ENCODE results near the gene ANKRD13D.

The ANKRD13D gene

DNA sequence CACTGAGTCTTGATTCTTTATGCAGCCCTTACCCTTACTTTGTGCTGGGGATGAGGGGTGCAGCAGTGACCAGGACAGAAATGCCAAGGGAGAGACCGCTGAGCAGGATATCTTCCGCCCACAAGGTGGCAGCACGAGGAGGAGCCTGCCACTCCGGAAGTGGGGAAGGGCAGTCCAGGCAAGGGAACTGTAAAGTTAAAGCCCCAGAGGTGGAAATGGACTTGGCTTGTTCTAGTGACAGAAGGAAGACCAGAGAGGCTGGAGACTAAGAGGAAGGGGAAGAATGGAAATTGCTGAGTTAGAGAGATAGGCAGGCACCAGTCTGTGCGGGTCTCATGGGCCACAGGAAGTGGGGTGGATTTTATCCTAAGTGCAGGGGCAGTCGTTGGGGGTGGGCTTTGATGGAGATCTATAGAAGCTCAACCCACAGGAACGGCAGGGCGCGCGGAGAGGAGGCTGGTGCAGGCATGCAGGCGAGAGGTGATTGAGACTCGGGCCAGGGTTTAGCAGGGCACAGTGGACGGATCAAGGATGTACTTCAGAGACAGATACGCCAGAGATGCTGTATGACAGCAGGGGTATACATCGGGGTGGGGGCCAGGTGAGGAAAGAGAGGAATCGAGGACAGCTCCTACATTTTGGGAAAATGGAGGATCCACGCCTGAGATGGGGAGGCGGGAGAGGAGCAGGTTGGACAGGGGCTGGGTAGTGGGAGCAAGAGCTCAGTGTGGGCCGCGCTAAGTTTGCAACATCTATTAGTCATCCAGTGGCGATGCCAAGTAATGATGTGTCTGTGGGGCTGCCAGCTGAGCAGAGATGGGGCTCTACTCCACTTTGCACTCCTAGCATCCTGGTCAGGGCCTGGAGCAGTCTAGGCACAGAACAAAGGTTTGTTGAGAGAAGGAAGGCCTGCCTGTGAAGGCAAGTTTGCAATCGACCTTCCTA lies 26.1 kb upstream of the ANKRD13D start:
- DNase-seq: peak; percentile 68

DNA sequence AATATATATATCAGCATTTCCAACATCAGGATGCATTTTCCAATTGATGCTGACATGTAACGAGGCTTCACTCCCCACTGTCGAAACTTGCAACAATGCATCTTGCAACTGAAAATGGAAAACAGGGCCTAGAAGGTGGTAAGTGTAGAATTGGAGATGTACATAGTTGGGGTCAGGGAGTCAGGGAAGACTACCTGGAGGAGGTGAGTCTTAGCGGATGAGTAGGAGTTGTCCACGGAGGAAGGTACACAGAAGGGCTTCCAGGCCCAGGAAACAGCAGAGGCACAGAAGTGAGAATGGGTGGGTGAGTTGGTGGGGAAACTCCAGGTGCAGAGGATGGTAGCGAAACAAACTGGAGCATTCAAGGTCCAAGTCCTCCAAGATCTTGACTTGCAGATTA lies 24.8 kb upstream of the ANKRD13D start:
- DNase-seq: no peak

DNA sequence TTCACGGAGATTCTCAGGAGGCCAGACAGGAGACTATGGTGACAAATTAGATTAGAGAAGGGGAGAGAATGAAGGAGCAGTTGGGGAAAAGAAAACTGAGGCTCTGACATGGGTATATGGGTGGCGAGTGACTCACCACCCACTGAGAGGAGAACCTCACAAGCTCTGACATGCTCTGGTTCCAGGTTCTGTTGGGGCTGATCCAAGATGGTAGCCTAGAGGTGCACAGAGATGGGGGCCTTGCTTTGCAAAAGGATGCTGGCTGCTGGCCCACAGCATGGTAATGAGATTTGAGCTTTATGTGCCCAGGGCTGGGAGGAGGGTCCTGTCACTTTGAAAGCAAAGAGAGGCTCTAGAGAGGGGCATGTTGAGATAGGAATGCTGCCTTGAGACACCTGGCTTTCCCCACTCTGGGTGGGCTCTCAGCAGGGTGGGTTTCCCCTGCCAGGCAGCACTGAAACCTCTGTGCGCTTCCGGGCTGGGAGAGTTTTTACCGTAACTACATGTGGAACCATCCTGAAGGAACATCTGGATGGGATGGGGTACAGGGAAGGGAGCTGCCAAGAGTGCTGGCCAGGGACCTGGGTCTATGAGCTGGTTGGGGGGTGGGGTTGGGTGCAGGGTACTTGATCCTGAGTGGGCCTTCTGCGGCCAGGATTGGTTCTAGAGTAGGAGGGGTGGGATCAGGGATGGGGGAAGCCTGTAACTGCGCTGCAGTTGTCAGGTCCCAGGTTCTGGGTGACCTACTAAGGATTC lies 24.0 kb upstream of the ANKRD13D start:
- no peak for DNase-seq

DNA sequence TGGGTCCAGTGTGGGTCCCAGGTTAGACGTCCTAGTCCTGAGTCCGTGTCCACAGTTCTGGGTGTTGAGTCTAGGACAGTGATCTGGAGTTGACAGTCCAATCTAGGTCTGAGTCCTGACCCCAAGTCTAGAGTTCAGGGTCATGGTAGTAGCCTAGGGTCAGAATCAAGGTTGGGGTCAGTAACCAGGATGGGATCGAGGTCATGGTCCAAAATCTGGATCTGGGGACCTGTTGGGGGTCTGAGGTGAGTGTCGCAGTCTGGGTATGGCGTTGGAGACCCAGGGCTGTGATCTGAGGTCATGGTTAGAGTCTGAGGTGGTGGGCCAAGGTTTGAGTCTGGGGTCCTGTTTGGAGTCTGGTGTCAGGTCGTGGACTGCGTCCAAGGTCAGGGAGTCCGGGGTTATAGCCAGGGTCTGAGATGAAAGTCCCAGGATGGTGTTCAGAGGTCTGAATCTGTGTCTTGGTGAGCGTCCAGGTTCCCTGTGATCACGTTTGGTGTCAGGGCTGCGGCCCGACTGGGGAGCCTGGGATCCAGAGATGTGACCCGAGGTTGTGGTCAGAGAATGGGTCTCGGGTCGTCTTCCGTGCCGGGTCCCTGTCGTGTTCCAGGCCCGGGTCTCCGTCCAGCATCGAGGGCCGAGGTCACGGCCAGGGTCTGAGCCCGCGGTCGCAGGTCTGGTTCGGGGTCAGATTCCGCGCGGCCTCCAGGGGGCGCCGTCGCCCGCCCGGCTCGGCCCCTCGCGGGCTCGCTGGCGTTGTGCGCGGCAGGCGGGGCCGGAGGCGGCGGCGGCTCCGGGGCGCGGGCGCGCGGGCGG lies 23.3 kb upstream of the ANKRD13D start:
- peak; percentile 73 for DNase-seq

DNA sequence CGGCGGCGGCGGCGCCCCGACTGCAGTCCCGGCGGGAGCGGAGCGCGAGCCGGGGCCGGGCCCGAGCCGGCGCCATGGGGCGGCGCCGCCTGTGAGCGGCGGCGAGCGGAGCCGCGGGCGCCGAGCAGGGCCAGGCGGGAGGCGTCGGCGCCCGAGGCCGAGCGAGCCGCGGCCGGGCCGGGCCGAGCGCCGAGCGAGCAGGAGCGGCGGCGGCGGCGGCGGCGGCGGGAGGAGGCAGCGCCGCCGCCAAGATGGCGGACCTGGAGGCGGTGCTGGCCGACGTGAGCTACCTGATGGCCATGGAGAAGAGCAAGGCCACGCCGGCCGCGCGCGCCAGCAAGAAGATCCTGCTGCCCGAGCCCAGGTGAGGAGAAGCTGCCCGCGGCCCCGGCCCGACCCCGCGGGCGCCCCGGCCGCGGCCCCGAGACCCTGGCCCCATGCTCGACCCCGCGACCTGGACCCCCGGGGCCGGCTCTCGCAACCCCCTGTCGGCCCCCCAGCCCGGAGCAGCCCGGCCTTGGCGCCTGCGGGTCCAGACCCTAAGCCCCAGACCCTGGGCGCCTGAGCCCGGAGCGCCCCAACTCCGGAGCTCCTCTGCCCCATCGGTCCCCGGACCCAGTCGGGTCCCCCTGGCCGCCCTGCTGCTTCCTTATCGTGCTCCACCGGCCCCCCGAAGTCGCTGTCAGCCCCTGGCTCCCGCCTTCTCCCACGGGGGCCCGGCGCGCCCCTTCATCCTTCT lies 22.5 kb upstream of the ANKRD13D start, which contains the start of gene GRK2:
Gene GRK2, plus strand, starts transcription at position 25 of the 739 bp plus-strand sequence. Its CDS starts 227 bp downstream, at position 252.
- DNase-seq: no peak

DNA sequence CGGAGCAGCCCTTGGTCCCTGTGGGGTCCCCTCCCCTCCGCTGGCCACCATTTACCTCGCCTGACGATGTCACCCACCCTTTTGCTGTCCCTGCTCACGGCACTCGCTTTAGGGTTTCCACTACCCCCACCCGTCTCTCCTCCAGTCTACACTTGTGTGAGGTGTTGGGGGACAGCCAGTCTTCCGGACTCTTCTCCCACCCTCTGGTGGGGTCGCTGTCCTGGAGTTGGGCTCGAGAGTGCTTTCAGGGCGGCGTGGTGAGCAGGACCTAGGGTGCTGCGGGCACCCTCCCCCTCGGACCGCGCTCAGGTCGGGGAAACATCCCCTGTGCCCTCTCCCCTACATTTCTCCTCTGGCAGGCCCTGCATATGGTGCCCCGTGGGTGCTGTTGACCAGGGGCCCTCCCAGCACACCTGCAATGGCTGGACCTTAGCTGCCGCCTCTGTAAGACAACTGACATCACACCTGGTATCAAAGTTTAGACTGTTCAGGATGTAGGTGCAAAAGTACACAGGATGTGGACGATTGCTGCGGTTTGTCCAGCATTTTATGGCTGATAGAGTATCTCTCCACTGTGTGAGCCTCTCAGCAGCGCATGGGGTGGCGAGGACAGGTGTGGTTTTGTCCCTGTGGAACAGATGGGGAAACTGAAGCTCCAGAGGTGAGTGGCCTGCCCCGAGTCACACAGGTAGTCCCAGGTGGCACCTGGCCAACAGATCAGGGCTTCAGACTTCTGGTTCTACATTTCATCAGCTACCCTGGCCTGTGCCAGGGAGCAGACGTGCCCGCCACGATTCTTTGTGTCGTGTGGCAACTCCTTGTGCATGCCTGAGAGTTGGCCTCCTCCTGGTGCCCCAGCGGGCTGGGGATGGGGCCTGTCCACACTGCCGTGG lies 21.7 kb upstream of the ANKRD13D start:
- no peak for DNase-seq

DNA sequence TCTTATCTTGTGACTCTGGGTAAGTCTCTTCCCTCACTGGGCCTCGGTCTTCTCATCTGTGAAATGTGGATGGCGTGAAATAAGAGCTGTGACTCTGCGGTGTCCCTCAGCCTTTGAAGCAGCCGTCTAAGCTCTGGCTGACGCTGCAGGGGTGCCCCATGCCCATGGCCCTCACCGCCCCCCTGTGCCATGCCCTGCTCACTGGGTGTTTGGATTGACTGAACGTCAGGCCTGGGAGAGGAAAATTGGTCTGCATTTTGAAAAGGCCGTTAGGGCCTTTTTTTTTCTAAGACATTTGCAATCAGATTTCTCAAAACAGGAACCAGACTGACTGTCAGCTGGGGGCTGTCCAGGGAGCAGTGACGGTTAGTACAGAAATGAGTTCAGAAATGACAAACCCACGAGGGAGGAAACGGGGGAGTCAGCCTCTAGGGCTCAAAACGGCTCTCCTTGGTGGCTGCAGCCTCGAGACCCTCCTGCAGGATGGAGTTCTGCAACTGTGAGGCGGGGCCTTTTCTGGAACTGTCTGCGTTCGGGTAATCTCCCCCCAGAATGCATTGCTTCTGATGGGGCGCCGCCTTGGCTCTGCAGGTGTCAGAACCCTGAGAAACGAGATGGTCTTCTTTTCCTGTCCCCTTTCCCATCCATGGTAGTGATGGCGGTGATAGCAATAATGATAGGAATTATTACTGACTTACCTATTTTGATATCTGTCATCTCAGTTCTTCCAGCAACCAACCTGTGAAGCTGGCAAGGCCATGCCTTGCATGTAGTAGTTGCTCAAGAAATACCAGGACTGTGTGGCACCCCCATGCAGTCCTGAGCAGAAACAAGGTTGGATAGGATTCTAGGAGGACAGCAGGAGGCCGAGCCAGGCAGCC lies 20.8 kb upstream of the ANKRD13D start:
- DNase-seq: peak; percentile 59

DNA sequence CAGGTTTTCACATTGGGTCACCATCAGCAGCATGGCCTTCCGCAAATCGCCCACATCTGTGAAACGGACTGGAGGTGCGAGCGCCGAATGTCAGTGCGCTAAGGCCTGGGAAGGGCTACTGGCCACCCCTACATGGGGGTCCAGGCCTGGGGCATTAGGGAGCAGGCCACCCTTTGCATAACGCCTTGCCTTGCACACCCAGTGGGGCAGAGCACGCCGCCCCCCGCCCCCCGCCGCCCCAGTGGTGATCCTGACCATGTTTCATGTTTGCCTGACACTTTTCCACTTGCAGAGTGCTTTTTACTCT lies 20.2 kb upstream of the ANKRD13D start:
- DNase-seq: no peak

DNA sequence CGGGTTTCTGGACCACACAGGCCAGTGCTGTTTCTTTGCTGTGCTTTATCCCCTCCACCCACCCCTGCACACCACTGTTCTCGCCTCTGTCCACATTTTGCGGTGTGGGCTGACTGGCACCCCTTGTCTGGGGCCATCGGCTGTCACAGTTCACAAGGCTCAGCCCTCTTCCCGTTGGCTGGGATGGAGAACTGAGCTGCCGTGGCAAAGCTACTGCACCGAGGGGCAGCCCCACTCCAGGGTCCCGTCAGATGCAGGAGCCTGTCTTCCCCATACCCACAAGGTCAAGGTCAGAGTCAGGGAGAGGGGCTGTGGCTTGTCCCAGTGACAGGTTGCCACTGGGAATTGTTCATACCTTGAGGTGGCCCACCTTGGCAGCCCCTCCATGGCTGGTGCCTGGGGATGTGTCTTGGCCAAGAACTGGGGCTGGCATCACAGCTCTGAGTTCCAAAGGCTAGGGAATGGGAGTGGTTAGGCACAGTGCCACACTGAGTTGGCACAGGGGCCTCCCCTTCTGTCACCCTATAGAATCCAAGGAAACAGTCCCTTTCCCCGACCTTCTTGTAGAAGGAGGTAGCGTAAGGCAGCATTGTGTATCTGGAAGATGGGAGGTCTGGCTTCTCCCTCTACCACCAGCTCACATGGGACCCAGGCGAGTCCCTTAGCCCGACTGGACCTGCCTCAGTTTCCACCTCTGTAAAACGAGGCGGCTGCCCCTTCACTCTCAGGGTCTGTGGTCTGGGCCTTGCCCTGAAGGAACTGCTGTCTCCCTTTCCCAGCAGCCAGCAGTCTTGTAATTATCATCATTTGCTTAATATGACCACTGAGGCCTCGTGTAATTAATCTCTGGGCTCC lies 19.5 kb upstream of the ANKRD13D start:
- no peak for DNase-seq

DNA sequence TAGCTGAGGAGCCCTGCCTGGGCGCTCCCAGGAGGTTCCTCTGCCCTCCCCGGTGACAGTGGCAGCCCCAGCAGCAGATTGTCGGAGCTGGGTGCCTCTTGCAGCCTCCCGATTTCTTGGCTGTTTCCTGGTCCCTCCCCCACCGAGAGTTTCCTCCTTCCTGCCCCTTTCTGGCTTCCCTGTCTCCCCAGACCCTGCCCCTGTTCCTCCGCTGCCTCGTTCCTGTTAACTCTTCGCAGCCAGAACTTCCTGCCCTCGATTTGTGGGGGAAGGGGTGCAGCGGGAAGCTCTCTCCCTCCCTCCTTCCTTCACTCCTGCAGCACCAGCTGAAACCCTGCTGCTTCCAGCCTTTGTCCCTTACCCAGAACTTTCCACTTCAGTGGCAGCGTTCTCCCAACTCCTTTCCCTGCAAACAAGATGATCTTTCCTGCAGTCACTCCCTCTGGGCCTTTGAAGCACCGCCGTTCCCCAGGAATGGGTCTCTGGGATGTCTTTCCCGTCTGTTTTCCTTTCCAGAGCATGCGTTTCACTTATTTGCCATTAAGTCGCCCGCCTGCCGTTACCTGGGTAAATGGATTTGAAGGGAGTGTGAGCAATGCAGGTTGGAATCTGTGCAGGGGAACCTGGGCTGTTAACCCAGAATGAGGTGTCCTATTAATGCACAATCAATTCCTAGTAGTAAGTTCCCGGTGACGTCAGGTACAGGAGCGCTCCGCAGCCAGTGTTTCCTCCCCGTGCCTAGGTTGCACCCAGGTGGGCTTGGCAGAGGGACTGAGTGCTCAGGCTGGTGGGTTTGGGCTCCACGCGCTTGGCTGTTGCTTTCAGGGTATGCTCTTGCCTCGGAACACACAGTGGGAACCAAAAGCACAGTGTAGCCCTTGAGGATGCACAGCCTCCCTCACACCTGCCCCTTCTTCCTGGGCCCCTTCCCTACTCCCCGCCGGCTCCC lies 18.6 kb upstream of the ANKRD13D start:
- DNase-seq: no peak

DNA sequence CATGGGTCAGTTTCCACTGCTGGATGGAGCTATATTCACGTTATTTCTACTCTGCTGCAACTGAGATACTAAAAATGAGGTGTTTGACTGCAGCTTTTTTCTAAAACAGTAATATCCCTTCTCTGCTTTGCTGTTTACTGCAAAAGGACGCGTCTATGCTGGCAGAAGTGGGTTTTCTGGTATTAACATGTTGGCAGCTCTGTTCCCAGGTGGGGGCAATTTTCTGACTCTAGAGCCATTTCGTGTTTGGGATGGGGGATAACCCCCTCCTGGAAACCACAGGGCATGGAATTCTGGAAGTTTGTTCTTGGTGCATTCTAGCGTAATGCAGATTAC lies 17.9 kb upstream of the ANKRD13D start:
- no peak for DNase-seq

DNA sequence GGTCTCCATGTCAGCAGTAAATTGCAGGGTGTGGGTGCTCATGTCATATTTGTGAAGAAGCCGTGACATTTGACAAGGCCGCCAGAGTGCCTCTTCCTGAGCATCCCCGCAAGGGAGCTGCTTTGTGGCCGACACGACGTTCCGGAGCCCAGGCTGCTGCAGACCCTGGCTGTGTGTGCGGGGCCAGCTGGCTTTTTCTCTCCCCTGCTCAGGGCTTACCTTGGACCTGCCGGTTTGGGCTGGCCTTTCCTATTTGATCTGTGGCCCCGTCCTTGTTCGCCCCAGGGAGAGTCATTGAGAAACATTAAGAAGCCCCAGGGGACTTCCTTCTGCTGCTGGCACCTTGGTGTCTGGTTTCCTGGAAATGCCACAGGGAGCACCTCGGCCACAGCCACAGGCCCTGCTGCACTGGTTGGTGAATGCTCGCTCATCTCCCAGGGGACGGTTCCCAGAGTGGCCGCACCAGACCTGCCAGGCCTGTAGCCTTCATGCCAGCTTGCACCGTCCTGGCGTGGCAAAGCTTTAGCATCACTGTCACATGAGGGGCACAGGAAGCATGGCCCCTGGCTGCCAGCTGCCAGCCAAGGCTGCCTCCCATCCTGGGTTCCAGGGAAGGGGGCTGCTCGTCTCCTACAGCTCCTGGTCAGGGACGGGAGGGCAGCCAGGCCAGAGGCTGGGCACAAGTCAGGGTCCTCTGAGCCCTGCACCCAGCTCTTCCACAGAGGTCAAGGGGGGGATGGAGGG lies 17.4 kb upstream of the ANKRD13D start:
- DNase-seq: no peak

DNA sequence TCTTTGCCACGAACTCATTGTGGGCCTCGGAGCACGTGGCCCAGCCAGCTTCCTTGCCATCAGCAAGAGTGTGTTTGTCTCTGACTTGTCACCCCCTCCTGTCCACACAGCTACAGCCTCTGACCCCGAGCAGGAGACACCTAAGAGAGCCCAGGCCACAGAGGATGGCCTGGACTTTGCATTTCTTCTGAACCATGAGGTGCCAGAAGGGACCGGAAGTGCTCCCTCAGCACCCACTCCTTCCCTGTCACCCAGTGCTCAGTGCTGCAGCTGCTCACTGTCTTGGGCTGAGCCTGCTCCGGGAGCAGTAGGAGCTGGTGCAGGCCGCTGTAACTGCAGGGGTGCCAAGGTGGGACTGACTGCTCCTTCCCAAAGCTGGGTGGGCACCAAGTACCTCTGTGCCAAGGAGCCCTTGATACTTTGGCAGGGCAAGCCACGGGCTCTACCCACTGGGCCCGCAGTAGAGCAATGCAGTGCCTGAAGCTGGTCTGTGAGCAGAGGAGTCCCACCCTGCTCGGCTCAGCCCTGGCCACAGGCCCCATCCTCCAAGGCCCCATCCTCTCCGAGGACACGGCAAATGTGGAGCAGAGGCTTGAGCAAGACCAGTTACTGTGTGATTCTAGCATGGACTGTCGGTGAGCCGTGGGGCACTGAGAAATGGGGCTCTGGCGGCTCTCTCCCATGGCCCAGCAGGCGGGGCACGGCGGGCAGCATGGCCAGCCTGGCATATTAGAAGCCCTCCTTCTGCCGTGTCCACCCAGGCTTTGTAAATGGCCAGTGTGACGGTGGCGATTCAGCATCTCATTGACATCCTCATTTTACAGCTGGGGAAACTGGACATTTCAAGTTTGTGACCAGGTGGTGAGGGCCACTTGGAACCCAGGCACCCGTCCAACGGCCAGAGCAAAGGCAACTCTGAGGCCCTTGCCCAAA lies 16.5 kb upstream of the ANKRD13D start:
- DNase-seq: no peak

DNA sequence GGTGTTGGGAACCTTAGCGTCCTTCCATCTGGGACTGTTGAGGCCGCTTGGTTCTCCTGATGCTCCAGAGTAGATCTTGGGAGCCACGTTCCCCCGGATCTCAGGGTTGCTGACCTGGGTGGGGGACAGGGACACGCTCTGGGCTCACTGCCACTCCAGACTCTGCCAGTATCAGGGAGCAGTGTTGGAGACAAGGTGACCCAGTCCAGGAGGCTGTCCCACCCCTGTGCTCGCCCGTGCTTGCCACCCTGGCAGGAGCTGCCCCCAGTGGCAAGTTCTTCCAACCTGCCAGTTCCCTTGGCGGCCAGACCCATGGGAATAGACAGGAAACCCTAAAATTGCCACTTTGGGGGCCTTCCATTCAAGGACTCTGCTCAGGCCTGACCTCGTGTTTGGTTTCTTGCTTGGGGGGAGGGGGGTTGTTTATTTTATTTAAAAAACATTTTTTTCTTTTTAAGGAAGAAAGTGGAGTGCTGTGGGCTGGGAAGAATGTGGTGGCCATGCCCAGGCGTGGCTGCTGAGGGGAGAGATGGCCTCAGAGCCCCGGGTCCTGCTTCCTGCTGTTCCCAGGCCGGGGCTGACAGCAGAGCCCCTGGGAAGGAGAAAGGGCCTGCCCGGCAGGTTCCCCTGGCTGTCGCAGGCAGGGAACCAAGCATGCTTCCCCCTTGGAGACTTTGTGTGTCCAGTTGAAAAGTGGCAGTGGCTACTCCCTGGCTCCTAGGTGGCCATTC lies 15.7 kb upstream of the ANKRD13D start:
- DNase-seq: no peak

DNA sequence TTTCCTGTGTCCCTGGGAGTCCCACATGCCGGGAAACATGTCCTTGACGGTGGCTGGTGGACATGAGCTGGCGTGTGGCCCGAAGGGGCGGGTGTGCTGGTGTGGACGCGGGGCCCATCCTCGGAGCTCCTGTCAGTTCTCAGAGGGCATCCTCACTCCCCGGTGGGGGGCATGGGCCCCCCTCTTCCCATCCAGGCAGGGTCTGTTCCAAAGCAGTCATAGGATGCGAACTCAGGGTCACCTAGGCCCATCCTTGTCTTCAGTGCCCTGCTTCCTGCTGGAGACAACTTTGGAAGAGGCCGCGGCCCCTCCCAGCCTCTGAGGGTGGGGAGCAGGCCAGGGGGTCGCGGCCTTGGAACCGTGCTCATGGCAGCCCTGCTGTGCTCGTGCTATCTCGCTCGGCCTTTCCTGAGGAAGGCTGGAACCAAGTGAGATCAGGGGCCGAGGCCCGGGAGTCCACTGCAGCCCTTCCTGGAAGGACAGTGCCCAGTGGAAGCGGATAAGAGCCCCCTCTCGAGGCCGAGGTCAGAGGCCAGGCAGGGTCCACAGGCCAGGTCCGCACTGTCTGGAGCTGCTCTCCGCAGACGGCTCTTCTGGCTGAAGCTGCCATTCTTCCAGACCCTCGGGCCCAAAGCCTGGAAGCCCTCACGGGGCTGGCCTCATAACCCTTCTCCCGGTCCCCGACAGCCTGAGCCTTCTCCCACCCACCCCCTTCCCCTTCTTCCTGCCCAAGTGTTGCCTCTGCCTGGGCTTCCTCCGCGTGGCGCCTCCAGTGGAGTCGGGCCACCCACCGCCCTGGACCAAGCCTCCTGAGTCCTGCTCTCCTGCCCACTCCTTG lies 14.1 kb upstream of the ANKRD13D start:
- DNase-seq: no peak
